C4-2B (cell line): ENCODE results near the gene PITPNC1.

Experiments used
- H3K27ac ChIP-seq: fragments of 450-650 bp; 2 replicates; pipeline ENCODE4 v1.5.1; 2017
- CTCF ChIP-seq: fragments of 450-650 bp; conservative IDR thresholded peaks from 2 replicates; pipeline ENCODE4 v1.5.1; 2017; ENCODE audit warnings: mild to moderate bottlenecking
- ZFX ChIP-seq: fragments of 450-650 bp; IDR thresholded peaks from 2 replicates; pipeline ENCODE4 v1.6.1; 2017

Gene PITPNC1

GRCh38 chr17:67385122-67385988 lies 8.3 kb downstream of the PITPNC1 start:
- TF ChIP-seq CTCF (no peak), ZFX (no peak)
- H3K27ac ChIP-seq = no peak overlapping the region

- TF ChIP-seq CTCF = peak; percentile 91
- TF ChIP-seq ZFX = no peak
- H3K27ac ChIP-seq = no peak overlapping the region
Observed at GRCh38 chr17:67386965-67387551, 10.0 kb downstream of the PITPNC1 start.

- H3K27ac ChIP-seq = peak overlapping the region; percentile 72; the same call in 1 of the 2 replicates
Observed at GRCh38 chr17:67388536-67388935, 11.5 kb downstream of the PITPNC1 start.

GRCh38 chr17:67388986-67389385 lies 11.9 kb downstream of the PITPNC1 start:
- TF ChIP-seq ZFX = no peak
- TF ChIP-seq CTCF = no peak
- H3K27ac ChIP-seq = peak overlapping the region; percentile 72; the same call in 1 of the 2 replicates

GRCh38 chr17:67390006-67390645 lies 13.0 kb downstream of the PITPNC1 start:
- peak overlapping the region; percentile 72 for H3K27ac ChIP-seq
- TF ChIP-seq ZFX = no peak
- no peak for TF ChIP-seq CTCF

GRCh38 chr17:67390646-67391361 lies 13.7 kb downstream of the PITPNC1 start:
- H3K27ac ChIP-seq = peak overlapping the region; percentile 72

More at GRCh38 chr17:67390646-67391361, 13.7 kb downstream of the PITPNC1 start:
- TF ChIP-seq ZFX (no peak), CTCF (no peak)
